HG03354 (cell line): ENCODE measurements around the gene CHN2.
"Not testable (repeated sequence)": the region's sequence is repeated elsewhere in the genome, so short reads cannot be mapped to it uniquely, and the experiment has no call there.

Experiments used
- ATAC-seq: cut with Tn5 transposase; IDR thresholded peaks from one replicate; pipeline ENCODE4 v1.9.1; 2021; ENCODE audit warnings: mild to moderate bottlenecking; ENCODE audit not compliant: unreplicated experiment, poor library complexity, severe bottlenecking

Gene CHN2

DNA sequence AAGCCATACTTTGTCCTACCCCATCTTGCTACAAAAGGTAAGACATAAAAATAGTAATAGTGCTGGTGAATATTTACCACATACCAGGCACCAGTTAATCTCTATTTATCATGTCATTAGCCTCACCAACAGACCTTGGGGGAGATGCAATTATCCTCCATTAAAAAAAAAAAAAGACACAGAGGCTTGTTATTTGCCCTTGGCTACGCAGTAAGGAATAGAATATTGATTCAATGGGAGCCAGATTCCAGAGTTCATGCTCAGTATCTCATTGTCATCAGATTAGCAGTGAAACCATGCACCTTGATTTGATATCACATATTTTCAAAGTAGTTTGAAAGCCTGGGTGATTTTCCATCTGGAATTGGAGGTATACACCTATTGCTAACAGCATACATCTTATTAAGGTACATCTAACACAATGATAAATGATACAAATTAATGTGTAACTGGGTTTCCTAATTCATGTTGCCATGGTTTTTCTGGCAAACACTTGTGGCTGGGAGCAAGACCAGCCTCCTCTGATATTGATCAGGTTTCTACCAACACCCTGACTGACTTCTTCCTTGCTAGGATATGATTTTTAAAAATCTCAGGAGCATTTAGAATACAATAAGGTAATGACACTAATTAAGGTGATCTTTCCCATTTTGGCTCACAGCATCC lies 301.9 kb downstream of the CHN2 start:
- no peak for ATAC-seq

DNA sequence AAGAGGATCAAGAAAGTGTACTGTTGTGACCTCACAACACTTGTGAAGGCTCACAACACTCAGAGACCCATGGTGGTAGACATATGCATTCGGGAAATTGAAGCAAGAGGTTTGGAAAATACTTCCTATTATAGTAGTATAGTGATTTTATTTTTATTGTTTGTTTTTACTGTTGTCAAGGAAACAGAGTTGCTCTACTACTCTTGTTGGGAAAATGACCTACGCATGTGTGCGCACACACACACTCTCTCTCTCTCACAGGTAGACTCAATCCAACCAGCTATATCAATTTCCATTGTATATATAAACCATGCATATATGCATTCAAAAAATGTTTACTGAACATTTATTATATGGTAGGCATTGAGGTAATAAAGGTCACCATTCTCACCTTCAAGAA lies 305.4 kb downstream of the CHN2 start:
- no peak for ATAC-seq

DNA sequence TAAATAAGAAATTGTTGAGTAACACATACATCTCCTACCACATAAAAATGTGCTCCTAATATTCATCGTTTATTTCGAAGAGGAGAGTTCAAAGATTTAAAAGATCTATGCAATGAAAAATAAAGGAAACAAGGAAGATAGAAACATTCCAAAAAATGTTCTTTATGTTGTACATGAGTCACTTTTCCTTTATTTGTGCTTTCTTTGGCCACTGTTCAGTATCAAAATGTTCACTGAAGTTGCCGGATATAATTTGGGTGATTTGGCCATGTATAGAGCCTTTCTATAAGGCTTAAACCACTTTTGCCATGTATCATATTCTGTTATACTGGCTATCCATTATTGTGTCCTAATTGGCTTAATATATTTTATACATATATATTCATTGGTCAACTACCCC lies 306.1 kb downstream of the CHN2 start:
- ATAC-seq: no peak

DNA sequence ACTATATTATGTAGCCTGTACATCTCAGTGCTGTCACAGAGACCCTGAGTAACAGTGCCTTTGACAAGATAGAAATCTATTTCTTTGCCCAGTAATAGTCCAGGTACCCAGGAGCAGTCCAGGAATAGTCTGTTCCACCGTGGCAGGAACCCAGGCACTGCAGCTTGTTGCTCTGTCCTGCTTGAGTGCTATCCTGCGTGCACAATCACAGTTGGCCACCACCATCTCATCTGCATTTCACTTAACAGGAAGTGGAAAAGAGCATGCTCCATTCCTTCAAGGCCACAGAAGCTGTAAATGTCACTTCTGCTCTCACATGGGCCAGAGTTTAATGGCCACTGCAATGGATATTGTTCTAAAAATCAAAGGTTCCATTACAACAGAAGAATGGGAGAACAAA lies 307.6 kb downstream of the CHN2 start:
- ATAC-seq: no peak

DNA sequence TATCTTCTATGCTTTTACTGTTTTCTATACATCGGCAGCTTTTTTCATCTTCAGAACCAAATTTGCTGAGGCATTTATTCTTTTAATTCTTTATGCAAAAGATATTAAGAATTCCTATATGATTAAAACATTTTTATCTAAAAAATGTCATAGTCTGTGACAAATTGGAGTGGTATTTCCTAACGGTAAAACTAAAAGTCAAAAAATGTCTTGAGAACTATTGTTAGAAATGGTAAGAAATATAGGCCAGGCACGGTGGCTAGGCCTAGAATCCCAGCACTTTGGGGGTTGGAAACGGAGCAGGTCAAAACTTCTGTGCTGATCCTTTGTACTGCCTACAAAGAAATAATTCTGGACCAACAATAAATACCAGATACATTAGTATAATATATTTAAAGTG lies 311.4 kb downstream of the CHN2 start:
- ATAC-seq: no peak

DNA sequence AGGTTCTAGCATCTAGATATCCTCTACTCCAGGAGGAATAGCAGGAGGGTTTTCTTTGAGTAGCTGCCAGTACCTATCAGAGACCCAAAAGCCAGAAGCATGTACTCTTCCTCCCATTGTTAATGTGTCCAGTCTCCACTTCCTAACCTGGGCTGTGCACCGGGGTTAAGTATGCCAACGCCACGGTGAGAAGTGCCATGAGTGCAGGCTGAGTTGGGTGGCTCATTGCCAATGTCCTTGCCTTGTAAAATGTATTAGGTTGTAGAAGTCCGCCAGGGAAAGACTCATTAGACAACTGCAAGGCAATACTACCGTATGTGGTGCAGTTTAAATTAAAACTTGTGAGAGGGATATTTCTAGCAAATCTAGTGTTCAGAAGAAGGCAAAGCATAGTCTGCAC lies 314.0 kb downstream of the CHN2 start:
- ATAC-seq: no peak

DNA sequence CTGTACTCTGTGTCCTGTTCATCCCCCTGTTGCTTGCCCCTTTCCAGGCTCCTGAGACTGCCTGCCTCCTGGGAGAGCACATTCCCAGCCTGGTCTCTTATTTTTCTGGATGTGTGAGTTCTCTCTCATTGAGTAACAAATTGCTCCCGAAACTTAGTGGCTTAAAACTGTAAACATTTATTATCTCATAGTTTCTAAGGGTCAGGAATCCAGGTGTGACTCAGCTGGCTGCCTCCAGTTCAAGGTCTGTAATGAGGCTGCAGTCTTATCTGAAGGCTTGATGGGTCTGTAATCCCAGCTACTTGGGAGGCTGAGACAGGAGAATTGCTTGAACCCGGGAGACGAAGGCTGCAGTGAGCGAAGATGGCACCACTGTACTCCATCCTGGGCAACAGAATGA lies 315.5 kb downstream of the CHN2 start:
- no peak for ATAC-seq

DNA sequence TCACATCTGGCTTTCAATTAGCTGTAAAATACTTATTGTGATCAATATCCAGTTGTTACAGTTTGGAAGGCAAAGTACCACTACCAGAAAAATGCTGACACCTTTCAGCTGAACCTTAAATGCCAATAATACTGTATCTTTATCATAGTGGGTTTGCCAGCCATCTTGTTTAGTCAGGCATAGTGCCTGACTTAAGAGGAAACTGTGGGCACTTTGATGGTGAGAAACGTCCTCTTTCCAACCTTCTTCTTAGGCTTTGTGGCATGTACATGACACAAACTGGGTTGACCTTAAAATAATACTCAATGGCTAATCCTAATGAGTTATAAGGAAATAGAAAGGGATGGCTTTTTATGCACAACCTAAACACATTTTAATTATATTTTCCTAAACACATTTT lies 316.8 kb downstream of the CHN2 start:
- no peak for ATAC-seq

DNA sequence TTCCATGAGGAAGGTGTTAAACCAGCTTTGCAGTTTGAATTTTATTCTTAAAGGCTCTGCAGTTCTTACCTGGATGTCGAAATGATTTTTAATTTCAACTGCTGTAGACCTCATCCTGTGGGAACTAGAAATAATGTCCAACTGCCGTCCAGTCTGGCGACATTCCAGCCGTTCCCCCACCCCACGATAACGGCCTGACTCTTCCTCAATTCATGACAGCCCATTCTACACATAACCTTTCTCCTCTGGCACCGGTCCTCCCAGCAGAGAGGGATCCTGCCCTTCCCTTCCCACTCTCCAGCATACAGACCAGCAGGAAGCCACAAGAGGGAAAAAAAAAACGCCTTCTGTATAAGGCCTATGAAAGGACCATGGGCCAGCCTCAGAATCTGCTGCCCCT lies 317.3 kb downstream of the CHN2 start:
- no peak for ATAC-seq

DNA sequence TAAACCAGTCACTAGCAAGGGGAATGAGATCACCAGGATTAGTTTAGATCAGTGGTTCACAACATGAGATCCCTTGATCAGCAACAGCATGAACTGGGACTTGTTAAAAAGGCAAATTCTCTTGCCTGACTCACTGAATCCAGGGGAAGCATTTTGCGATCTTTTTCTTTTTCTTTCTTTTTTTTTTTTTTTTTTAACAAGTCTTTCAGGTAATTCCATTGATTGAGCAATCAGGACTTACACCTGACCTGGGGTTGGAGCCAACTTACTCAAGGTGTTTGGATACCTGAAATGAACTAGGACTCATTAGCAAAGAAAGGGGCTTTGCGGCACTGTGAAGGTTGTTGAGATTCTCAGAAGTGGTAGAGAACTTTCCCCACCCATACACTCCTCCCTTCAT lies 321.9 kb downstream of the CHN2 start:
- ATAC-seq: no peak

DNA sequence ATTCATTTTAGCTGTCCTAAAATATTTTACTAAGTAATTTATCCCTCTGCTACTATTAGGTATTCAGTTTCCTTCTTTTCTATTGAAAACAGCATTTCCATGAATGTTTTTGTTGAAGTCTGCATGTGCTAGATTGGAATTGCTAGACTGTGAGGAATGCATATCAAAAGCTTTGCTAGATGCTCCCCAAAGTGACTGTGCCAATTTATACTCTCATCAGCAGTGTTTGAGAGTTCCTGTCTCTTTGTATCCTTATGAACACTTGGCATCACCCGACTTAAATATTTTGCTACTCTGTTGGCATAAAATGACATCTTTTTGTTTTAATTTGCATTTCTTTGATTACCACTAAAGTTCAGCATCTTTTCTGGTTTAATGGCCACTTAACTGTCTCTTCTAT lies 324.0 kb downstream of the CHN2 start:
- no peak for ATAC-seq

DNA sequence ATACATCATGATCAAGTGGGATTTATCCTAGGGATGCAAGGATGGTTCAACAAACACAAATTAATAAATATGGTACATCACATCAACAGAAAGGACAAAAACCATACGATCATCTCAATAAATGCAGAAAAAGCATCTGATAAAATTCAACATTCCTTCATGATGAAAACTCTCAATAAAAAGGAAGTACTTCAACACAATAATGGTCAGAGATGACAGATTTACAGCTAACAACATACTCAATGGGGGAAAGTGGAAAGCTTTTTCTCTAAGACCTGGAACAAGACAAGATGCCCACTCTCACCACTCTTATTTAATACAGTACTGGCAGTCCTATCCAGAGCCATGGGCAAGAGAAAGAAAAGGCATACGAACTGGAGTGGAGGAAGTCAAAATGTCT lies 329.2 kb downstream of the CHN2 start:
- ATAC-seq: no peak

DNA sequence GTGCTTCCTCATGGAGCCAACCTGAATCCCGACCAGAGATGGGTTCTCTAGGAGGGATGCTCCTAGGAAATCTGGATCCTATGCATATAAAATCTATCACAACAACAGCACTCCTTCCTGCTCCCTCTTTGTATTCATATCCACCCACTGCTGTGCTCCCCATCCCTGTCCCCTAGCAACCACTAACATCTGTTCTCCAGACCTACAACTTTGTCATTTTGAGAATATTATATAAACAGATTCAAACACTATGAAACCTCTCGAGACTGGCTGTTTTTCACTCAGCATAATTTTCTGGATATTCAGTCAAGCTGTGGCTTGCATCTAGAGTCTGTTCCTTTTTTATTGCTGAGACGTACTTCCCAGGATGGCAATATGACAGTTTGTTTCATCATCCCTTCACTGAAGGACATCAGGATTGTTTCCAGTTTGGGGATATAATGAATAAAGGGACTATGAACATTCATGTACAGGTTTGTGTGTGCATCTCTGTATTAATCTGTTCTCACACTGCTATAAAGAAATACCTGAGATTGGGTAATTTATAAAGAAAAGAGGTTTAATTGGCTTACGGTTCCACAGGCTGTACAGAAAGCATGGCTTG lies 333.0 kb downstream of the CHN2 start:
- no peak for ATAC-seq

DNA sequence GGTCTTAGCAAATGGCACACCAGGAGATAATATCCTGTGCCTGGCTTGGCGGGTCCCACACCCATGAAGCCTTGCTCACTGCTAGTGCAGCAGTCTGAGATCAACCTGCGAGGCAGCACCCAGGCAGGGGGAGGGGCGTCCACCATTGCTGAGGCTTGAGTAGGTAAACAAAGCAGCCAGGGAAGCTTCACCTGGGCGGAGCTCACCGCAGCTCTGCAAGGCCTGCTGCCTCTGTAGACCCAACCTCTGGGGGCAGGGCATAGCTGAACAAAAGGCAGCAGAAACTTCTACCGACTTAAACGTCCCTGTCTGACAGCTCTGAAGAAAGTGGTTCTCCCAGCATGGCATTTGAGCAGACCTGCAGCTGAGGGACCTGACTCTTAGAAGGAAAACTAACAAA lies 334.0 kb downstream of the CHN2 start:
- not testable (repeated sequence) for ATAC-seq
